Measurements from ENCODE around the gene ALX3.

DNA sequence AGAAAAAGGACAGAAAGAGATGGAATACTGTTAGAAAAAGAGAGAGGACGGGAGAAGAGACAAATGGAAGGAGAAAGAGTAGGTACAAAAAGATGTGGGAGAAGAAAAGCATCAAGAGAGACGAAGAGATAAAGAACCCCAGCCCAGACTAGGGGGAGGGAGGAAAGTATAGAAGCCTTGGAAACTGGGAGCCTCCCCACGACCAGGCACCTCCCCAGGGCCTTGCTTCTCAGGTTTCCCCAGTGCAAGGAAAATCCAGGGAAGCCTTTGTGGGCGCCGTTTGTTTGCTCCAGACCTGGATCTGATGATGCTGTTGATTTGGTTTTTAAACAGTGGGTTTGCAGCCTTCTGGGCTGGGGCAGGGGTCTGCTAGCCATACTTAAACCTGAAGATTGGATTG lies 15.2 kb upstream of the ALX3 start:
- no peak for TF ChIP-seq ELK1 (IDR thresholded peaks at IDR 0.05; ENCODE audit: borderline replicate concordance, low read depth, low read length)
- TF ChIP-seq, protein P1, sequence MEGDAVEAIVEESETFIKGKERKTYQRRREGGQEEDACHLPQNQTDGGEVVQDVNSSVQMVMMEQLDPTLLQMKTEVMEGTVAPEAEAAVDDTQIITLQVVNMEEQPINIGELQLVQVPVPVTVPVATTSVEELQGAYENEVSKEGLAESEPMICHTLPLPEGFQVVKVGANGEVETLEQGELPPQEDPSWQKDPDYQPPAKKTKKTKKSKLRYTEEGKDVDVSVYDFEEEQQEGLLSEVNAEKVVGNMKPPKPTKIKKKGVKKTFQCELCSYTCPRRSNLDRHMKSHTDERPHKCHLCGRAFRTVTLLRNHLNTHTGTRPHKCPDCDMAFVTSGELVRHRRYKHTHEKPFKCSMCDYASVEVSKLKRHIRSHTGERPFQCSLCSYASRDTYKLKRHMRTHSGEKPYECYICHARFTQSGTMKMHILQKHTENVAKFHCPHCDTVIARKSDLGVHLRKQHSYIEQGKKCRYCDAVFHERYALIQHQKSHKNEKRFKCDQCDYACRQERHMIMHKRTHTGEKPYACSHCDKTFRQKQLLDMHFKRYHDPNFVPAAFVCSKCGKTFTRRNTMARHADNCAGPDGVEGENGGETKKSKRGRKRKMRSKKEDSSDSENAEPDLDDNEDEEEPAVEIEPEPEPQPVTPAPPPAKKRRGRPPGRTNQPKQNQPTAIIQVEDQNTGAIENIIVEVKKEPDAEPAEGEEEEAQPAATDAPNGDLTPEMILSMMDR (conservative IDR thresholded peaks at IDR 0.05; ENCODE audit: low read depth, low read length), result no peak
